Measurements from ENCODE around the gene DCC.
"Not testable (repeated sequence)": the region's sequence is repeated elsewhere in the genome, so short reads cannot be mapped to it uniquely, and the experiment has no call there.

The DCC gene

DNA sequence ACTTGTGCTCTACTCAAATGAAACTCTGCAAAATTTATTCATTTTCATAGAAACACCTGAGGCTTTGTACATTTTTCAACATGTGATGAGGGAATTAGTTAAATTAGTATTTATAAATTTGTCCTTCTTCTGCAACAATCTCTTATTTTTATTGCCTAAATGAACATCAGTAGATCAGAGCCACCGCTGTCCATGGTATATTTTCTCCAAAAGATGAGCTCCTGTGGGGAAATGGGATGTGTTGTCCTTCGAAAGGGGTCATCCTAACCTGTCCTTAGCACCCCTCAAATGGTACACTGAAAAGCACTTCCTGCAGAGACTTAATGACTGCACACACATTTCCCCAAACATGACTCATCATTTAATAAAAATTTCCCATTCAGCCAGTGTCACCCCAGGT, 1169.9 kb downstream of the DCC start:
- no peak for DNase-seq (ENCODE audit: low read depth)
- TF ChIP-seq, protein P1, sequence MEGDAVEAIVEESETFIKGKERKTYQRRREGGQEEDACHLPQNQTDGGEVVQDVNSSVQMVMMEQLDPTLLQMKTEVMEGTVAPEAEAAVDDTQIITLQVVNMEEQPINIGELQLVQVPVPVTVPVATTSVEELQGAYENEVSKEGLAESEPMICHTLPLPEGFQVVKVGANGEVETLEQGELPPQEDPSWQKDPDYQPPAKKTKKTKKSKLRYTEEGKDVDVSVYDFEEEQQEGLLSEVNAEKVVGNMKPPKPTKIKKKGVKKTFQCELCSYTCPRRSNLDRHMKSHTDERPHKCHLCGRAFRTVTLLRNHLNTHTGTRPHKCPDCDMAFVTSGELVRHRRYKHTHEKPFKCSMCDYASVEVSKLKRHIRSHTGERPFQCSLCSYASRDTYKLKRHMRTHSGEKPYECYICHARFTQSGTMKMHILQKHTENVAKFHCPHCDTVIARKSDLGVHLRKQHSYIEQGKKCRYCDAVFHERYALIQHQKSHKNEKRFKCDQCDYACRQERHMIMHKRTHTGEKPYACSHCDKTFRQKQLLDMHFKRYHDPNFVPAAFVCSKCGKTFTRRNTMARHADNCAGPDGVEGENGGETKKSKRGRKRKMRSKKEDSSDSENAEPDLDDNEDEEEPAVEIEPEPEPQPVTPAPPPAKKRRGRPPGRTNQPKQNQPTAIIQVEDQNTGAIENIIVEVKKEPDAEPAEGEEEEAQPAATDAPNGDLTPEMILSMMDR (IDR thresholded peaks at IDR 0.05; ENCODE audit: low read length, missing control alignments) = no peak

DNA sequence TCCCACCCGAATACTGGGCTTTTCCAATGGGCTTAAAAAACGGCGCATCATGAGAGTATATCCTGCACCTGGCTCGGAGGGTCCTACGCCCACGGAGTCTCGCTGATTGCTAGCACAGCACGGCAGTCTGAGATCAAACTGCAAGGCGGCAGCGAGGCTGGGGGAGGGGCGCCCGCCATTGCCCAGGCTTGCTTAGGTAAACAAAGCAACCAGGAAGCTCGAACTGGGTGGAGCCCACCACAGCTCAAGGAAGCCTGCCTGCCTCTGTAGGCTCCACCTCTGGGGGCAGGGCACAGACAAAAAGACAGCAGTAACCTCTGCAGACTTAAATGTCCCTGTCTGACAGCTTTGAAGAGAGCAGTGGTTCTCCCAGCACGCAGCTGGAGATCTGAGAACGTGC, 1171.7 kb downstream of the DCC start:
- not testable (repeated sequence) for H3K4me3 ChIP-seq (replicated peaks; ENCODE audit: low read depth, low read length); DNase-seq (ENCODE audit: low read depth)

More for the DNA sequence above, 1169.9 kb downstream of the DCC start:
- H3K4me3 ChIP-seq (replicated peaks; ENCODE audit: low read depth, low read length) = no peak overlapping the region

DNA sequence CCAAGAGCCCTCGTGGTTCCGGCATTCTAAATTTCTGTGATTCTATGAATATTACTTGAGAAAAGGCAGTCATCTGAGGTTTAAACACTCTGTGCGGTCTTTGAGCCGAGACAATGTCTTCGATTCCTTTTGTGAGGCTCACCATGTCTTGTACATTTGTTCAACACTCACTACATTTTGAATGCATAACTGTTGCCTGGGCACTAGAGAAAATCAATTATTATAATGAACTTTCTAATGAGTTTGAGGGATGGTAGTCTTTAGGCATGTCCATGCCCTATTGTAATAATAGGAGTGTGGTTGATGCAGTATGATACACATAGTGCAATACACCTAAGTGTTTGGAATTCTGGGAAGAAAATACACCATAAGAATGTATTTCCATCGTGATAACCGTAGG, 1181.1 kb downstream of the DCC start:
- H3K4me3 ChIP-seq (replicated peaks; ENCODE audit: low read depth, low read length) = no peak overlapping the region
- TF ChIP-seq, protein P1 (IDR thresholded peaks at IDR 0.05; ENCODE audit: low read length, missing control alignments) = no peak
- DNase-seq (ENCODE audit: low read depth) = no peak

DNA sequence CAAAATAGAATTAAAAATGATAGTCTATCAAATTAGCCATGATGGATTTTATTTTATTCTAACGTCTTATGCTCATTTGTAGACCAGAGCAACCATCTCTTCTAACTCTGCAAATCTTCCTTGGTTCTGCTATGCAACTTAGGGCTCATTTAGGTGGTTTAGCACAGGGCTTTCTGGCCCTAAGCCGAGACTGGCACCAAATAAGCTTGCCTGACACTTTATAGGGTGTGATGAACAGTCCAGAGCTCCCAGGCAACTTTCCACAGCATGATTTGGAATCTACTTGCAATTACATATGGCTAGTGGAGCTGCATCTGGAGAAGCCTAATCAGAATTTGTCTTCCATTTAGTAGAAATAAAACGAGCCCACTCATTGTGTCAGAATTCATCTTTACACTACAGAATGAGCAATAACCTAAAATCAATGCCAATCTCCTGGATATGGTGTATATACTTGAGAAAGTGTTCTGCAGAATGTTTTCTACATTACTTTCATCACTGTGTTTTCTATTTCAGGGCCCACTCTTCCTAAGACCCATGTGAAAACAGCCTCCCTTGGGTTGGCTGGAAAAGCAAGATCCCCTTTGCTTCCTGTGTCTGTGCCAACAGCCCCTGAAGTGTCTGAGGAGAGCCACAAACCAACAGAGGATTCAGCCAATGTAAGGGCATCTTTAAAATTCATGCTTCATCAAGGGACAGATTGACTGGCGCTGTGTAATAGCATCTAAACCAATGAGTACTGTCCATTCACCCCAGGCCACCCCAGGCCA, 1186.3 kb downstream of the DCC start:
- TF ChIP-seq, protein P1 (IDR thresholded peaks at IDR 0.05; ENCODE audit: low read length, missing control alignments) = no peak
- no peak overlapping the region for H3K4me3 ChIP-seq (replicated peaks; ENCODE audit: low read depth, low read length)
- DNase-seq (ENCODE audit: low read depth) = no peak

DNA sequence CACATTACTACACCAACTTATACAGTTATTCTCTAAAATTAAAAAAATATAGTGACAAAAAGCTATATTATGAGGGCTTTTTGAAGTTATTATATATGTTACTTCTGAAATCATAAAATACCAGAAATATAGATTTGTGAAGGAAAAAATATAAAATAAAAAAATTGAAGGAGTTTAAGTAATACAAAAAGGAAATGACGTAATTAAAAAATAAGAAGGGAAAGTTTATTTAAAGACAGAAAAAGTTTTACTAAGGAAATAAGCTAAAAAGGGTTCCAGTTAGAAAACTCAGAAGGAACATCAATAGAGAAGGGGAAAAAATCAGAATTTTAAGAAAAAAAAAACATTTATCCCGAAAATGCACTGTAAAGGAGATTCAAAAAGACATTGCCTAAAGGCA, 1187.4 kb downstream of the DCC start:
- TF ChIP-seq, protein P1 (IDR thresholded peaks at IDR 0.05; ENCODE audit: low read length, missing control alignments) = no peak
- H3K4me3 ChIP-seq (replicated peaks; ENCODE audit: low read depth, low read length) = no peak overlapping the region
- no peak for DNase-seq (ENCODE audit: low read depth)

DNA sequence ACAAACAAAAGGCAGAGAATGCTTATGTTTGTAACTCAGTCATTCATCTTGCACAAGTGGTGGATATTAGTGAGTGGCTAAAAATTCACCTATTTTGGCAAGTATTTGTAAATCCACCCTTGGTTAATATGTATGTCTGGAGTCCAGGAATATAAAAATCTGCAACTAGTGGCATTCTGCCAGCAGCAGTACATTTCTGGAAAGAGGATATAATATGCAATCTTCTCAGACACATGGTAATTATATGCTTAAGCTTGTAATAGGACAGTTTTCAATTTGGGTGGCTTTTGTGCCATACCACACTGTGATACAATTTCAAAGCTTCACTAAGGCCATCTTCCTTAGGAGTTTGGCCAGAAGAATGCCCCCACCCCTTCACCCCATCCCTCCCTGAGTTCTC, 1191.2 kb downstream of the DCC start:
- no peak for DNase-seq (ENCODE audit: low read depth)
- TF ChIP-seq, protein P1 (IDR thresholded peaks at IDR 0.05; ENCODE audit: low read length, missing control alignments) = no peak
- H3K4me3 ChIP-seq (replicated peaks; ENCODE audit: low read depth, low read length) = no peak overlapping the region

DNA sequence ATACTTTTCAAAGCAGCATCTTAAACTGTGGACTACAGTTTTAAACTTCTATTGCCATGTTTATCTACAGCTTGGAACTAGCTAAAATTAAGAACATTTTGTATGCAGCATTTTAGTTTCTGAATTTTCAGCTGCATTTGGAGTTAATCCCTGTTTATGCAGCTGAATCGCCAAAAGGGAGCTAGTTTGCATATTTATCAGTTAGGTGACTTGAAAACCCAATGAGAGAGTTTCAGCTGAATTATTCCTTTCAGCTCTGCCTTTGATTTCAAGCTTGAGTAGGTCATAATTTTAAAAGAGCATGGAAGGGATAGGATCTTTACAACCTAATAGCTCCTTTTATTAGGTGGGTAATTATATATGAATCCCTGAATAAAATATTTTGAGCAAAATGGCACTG, 1191.9 kb downstream of the DCC start:
- TF ChIP-seq, protein P1 (IDR thresholded peaks at IDR 0.05; ENCODE audit: low read length, missing control alignments) = no peak
- H3K4me3 ChIP-seq (replicated peaks; ENCODE audit: low read depth, low read length) = no peak overlapping the region
- no peak for DNase-seq (ENCODE audit: low read depth)
